ENCODE results near the gene SPSB2. TPM values are rescaled to one million over a fixed set of nuclear protein-coding genes. Genes with fewer than 3 reads are reported as not detected.

The SPSB2 gene
- total and polyA plus RNA-seq, 9 of the 15 experiments (the other 6 are each of a cell fraction or from before 2014, with no cell fraction given) = 0.10 to 10.6 (median 1.9) TPM

DNA sequence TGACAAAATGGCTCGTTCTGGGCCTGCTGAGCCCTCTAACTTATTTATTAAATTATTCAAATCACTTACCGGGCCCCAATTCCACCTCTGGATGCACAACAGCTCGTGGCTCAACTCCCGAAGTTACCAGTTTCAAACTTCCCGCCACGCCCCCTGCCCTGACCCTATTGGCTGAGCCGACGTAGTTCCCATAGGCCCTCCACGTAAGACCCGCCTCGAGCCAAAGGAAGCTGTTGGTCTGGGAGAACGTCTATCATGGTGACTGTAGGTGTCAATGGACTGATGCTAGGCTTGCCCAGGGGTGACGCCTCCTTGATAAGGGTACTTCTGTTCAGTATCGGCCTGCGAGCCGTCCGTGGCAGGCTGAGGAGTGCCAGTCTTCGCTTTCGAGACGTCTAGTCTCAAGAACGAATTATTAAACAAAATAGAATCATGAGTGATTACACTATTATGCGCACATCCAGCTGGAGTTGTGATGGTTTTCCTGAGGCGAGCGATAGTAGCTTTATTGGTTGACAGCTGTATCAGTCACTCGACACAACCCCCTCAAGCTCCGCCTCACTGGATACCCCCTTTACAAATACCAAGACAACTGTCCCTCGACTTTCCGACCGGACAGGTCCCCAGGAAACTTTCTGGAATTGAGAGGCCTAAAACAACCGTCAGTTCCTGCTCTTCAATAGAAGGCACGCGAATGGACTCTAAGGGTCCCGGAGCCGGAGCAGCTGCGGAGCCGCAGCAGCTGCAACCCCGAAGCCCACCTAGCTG, 21.8 kb downstream of the SPSB2 start, which contains the start of gene CDCA3 (continued):
- TF ChIP-seq, protein P1, sequence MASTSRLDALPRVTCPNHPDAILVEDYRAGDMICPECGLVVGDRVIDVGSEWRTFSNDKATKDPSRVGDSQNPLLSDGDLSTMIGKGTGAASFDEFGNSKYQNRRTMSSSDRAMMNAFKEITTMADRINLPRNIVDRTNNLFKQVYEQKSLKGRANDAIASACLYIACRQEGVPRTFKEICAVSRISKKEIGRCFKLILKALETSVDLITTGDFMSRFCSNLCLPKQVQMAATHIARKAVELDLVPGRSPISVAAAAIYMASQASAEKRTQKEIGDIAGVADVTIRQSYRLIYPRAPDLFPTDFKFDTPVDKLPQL (IDR thresholded peaks at IDR 0.05; ENCODE audit: extremely low read depth, insufficient read length) = no peak
- no peak for TF ChIP-seq SRSF3 (IDR thresholded peaks at IDR 0.05; ENCODE audit: insufficient read depth, low read length)
- TF ChIP-seq KDM4B (IDR thresholded peaks at IDR 0.05; ENCODE audit: borderline replicate concordance in 2 of 2, low read depth in 1 of 2) = no peak
- TF ChIP-seq, protein P2, sequence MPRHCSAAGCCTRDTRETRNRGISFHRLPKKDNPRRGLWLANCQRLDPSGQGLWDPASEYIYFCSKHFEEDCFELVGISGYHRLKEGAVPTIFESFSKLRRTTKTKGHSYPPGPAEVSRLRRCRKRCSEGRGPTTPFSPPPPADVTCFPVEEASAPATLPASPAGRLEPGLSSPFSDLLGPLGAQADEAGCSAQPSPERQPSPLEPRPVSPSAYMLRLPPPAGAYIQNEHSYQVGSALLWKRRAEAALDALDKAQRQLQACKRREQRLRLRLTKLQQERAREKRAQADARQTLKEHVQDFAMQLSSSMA (CRISPR knock-in tag; IDR thresholded peaks at IDR 0.05) = no peak
- no peak for TF ChIP-seq CBFA2T2 (conservative IDR thresholded peaks at IDR 0.05)
- no peak for TF ChIP-seq POLR3A (IDR thresholded peaks at IDR 0.05; ENCODE audit: borderline replicate concordance, extremely low read depth, insufficient read depth, insufficient read length)
- TF ChIP-seq ZMIZ1 (IDR thresholded peaks at IDR 0.05; ENCODE audit: low read depth in 2 of 2, low read length in 2 of 2) = 0 out of 4 replicates have a peak, but pooled peaks of 1 of the 2 experiments have one; percentile 12
- no peak for TF ChIP-seq ZNF146 (CRISPR knock-in tag; IDR thresholded peaks at IDR 0.05; ENCODE audit: unreplicated experiment)
- peak in 1 of 2 experiments; percentile 85; a peak in 1 of 4 replicates for TF ChIP-seq HDAC1 (IDR thresholded peaks at IDR 0.05)
- TF ChIP-seq CSDE1 (IDR thresholded peaks at IDR 0.05) = no peak
- no peak for TF ChIP-seq ZNF316 (IDR thresholded peaks at IDR 0.05)
- TF ChIP-seq, protein P3, sequence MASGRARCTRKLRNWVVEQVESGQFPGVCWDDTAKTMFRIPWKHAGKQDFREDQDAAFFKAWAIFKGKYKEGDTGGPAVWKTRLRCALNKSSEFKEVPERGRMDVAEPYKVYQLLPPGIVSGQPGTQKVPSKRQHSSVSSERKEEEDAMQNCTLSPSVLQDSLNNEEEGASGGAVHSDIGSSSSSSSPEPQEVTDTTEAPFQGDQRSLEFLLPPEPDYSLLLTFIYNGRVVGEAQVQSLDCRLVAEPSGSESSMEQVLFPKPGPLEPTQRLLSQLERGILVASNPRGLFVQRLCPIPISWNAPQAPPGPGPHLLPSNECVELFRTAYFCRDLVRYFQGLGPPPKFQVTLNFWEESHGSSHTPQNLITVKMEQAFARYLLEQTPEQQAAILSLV (tag; IDR thresholded peaks at IDR 0.05) = no peak
- no peak for TF ChIP-seq ELK1 (CRISPR knock-in tag; IDR thresholded peaks at IDR 0.05)

Data from K562 (cell line).